Measurements from ENCODE around the gene ZNF423. TPM values are rescaled to one million over a fixed set of nuclear protein-coding genes. Genes with fewer than 3 reads are reported as not detected.

ZNF423 gene
- polyA plus RNA-seq, 1 experiment, result 0.11 TPM

GRCh38 chr16:49730772-49731171 lies 125.1 kb downstream of the ZNF423 start:
- Histone ChIP-seq H3K27me3 (ENCODE audit: control insufficient read depth, insufficient read depth, low read length) (no peaks in the 10 kb centered on the region), H3K9me3 (ENCODE audit: control insufficient read depth, insufficient read depth, low read length) (0 out of 2 replicates have a peak, but pooled peaks cover 3% of the 10 kb centered on the region), H3K27ac (ENCODE audit: low read depth, low read length) (no peak overlapping the region), H3K4me3 (ENCODE audit: low read depth, low read length) (no peak overlapping the region)
- CTCF ChIA-PET, result no interaction called here
- TF ChIP-seq, protein P1, sequence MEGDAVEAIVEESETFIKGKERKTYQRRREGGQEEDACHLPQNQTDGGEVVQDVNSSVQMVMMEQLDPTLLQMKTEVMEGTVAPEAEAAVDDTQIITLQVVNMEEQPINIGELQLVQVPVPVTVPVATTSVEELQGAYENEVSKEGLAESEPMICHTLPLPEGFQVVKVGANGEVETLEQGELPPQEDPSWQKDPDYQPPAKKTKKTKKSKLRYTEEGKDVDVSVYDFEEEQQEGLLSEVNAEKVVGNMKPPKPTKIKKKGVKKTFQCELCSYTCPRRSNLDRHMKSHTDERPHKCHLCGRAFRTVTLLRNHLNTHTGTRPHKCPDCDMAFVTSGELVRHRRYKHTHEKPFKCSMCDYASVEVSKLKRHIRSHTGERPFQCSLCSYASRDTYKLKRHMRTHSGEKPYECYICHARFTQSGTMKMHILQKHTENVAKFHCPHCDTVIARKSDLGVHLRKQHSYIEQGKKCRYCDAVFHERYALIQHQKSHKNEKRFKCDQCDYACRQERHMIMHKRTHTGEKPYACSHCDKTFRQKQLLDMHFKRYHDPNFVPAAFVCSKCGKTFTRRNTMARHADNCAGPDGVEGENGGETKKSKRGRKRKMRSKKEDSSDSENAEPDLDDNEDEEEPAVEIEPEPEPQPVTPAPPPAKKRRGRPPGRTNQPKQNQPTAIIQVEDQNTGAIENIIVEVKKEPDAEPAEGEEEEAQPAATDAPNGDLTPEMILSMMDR (IDR thresholded peaks at IDR 0.05; ENCODE audit: low read depth, low read length), result no peak
- POLR2A ChIA-PET, result no interaction called here
- no peak for DNase-seq (ENCODE audit: low read depth, low spot score)

DNA sequence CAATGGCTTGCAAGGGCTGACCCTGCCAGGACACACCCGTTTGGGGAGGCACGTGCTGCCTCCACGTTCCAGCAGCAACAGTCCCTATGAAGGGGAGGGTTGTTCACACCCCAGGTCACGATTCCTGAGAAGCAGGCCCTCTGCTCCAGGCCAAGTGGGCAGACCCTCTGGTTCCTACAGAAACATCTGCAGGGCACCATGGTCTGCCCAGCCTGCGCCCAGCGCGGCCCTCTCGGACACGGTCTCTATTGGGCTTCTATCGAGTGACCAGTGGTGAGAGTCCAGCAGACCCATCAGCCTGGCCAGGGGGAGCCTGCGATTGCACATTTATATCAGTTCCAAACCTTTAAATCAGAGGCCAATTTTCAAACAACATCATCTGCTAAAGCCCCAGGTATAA lies 128.3 kb downstream of the ZNF423 start:
- Histone ChIP-seq H3K9me3 (ENCODE audit: control insufficient read depth, insufficient read depth, low read length) (0 out of 2 replicates have a peak, but pooled peaks cover 3% of the 10 kb centered on the region), H3K27me3 (ENCODE audit: control insufficient read depth, insufficient read depth, low read length) (no peaks in the 10 kb centered on the region), H3K27ac (ENCODE audit: low read depth, low read length) (no peak overlapping the region), H3K4me3 (ENCODE audit: low read depth, low read length) (no peak overlapping the region)
- TF ChIP-seq, protein P1 (IDR thresholded peaks at IDR 0.05; ENCODE audit: low read depth, low read length), result no peak
- DNase-seq (ENCODE audit: low read depth, low spot score), result no peak
- ChIA-PET POLR2A (no interaction called here), CTCF (no interaction called here)

DNA sequence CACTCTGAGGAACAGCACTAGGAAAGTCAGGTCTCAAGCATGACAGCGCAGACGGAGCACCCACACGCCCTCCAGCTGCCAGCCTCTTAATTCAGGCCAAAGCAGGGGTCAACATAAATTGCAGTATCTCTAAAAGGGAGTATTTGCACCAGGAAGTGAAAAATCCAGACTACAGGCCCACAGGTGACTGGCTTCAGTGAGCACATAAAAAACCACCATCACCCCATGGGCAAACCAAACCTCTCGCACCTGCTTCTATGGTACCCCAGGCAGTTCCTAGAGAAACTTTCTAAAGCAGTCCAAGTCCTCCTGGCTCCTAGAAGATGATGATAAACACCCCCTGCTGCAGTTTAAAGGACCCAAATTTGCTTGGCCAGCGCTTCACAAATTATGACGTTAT lies 129.8 kb downstream of the ZNF423 start:
- TF ChIP-seq, protein P1 (IDR thresholded peaks at IDR 0.05; ENCODE audit: low read depth, low read length), result no peak
- ChIA-PET POLR2A (no interaction called here), CTCF (no interaction called here)
- no peak overlapping the region for H3K27ac ChIP-seq (ENCODE audit: low read depth, low read length)
- no peak overlapping the region for H3K4me3 ChIP-seq (ENCODE audit: low read depth, low read length)
- H3K9me3 ChIP-seq (ENCODE audit: control insufficient read depth, insufficient read depth, low read length), result 0 out of 2 replicates have a peak, but pooled peaks cover 3% of the 10 kb centered on the region
- no peak for DNase-seq (ENCODE audit: low read depth, low spot score)
- peaks cover 4% of the 10 kb centered on the region for H3K27me3 ChIP-seq (ENCODE audit: control insufficient read depth, insufficient read depth, low read length)

GRCh38 chr16:49725651-49726050 lies 130.3 kb downstream of the ZNF423 start:
- CTCF ChIA-PET, result no interaction called here

DNA sequence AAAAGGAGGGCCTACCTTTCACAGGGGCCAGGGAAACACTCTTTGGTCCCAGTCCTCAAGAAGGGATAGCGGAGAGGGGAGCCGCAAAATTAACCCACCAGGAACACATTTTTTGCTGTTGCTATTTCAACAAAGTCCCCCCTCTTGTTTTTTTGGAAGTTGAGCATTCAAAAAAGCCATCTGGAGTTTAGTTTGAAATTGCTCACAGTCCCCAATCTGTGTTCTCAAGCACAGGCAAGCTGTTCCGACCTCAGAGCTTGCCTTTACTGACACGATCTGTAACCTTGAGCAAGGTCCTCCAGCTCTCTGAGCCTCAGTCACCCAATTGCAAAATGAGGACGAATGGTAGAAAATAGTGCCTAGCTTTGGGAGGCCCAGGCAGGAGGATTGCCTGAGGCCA lies 131.1 kb downstream of the ZNF423 start:
- Histone ChIP-seq H3K4me3 (ENCODE audit: low read depth, low read length) (no peak overlapping the region), H3K27me3 (ENCODE audit: control insufficient read depth, insufficient read depth, low read length) (peaks cover 4% of the 10 kb centered on the region), H3K9me3 (ENCODE audit: control insufficient read depth, insufficient read depth, low read length) (no peaks in the 10 kb centered on the region), H3K27ac (ENCODE audit: low read depth, low read length) (no peak overlapping the region)
- POLR2A ChIA-PET, result no interaction called here
- TF ChIP-seq, protein P1 (IDR thresholded peaks at IDR 0.05; ENCODE audit: low read depth, low read length), result no peak
- no peak for DNase-seq (ENCODE audit: low read depth, low spot score)
- CTCF ChIA-PET, result no interaction called here

More at GRCh38 chr16:49725651-49726050, 130.3 kb downstream of the ZNF423 start:
- POLR2A ChIA-PET, result no interaction called here
- Histone ChIP-seq H3K9me3 (ENCODE audit: control insufficient read depth, insufficient read depth, low read length) (0 out of 2 replicates have a peak, but pooled peaks cover 3% of the 10 kb centered on the region), H3K27me3 (ENCODE audit: control insufficient read depth, insufficient read depth, low read length) (peaks cover 4% of the 10 kb centered on the region), H3K4me3 (ENCODE audit: low read depth, low read length) (no peak overlapping the region), H3K27ac (ENCODE audit: low read depth, low read length) (no peak overlapping the region)
- TF ChIP-seq, protein P1 (IDR thresholded peaks at IDR 0.05; ENCODE audit: low read depth, low read length), result no peak
- DNase-seq (ENCODE audit: low read depth, low spot score), result no peak
